Measurements from ENCODE around the gene RGL2. TPM values are rescaled to one million over a fixed set of nuclear protein-coding genes. Genes with fewer than 3 reads are reported as not detected.

Gene RGL2
- total RNA-seq, 2 donors from 2014 or later, result 98.7 to 107 TPM

DNA sequence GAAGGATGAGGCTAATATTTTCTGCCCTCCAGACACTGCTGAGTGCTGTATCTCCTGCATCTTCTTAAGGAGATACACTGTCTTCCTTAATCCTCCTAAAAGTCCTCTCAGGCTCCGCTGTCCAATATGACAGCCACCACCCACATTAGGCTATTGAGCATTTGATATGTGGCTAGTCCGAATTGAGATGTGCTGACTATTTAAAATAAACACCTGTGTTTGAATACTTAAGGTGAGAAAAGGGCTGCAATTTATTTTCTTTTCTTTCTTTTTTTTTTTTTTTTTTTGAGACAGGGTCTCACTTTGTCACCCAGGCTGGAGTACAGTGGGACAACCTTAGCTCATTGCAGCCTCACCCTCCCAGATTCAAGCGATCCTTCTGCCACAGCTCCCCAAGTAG lies 3.1 kb upstream of the RGL2 start:
- H3K9me3 ChIP-seq, result no peaks in the 10 kb centered on the region
- H3K27ac ChIP-seq, result no peak overlapping the region
- TF ChIP-seq POLR2A (IDR thresholded peaks at IDR 0.05) (no peak), POLR2AphosphoS5 (IDR thresholded peaks at IDR 0.05) (no peak)
- TF ChIP-seq, protein P1, sequence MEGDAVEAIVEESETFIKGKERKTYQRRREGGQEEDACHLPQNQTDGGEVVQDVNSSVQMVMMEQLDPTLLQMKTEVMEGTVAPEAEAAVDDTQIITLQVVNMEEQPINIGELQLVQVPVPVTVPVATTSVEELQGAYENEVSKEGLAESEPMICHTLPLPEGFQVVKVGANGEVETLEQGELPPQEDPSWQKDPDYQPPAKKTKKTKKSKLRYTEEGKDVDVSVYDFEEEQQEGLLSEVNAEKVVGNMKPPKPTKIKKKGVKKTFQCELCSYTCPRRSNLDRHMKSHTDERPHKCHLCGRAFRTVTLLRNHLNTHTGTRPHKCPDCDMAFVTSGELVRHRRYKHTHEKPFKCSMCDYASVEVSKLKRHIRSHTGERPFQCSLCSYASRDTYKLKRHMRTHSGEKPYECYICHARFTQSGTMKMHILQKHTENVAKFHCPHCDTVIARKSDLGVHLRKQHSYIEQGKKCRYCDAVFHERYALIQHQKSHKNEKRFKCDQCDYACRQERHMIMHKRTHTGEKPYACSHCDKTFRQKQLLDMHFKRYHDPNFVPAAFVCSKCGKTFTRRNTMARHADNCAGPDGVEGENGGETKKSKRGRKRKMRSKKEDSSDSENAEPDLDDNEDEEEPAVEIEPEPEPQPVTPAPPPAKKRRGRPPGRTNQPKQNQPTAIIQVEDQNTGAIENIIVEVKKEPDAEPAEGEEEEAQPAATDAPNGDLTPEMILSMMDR (IDR thresholded peaks at IDR 0.05), result no peak
- no peak for DNase-seq (ENCODE audit: low spot score)
- H3K27me3 ChIP-seq (replicated peaks; ENCODE audit: insufficient read depth), result no peaks in the 10 kb centered on the region
- 90% methylated on average over 3 of the region's 3 CpGs for WGBS
- peaks cover 3 to 4% of the 10 kb centered on the region in 2 donors for H3K36me3 ChIP-seq
- no peaks in the 10 kb centered on the region for H3K4me1 ChIP-seq (replicated peaks)
- H3K4me3 ChIP-seq, result no peak overlapping the region
- intact Hi-C loops (cut with DNase I), result no loop called here

DNA sequence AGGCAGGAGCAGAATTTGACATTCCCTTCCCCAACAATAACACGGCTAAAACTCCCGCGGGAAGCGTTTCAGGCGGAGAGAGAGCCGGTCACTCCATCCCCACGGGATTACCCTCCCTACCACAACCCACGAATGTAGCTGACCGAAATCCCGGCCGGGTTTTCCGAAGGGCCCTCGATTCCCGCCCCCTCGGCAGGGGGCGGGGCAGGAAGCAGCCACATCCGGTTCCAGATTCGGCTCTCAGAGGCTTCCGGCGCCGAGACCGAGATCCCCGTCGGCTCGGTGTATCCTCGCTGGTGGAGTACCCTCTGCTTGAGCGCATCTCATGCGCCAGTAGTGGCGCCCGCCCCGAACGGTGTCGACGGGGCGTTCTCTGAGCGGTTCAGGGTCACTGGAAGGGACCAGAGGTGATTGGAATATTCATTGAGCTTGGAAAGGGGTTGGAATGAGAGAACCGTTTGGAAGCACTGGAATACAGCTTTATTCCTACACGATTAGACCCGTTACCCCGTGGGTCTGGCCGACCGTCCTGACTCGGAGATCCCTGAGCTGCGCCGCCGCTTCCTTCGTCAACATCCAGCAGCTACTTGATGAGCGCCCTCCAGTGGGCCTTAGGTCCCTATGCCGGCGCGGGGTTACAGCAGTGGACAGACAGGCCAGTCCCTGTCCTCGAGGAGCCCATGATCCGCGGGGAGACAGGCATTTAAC lies 649 bp upstream of the RGL2 start:
- peak overlapping the region; percentile 64 to 70 for H3K4me3 ChIP-seq
- WGBS, result 0% methylated on average over 54 of the region's 54 CpGs
- H3K4me1 ChIP-seq (replicated peaks), result peaks cover 2% of the 10 kb centered on the region
- no peaks in the 10 kb centered on the region for H3K27me3 ChIP-seq (replicated peaks; ENCODE audit: insufficient read depth)
- DNase-seq (ENCODE audit: low spot score), result peak; percentile 88
- intact Hi-C loops (cut with DNase I), result loop anchor here (2.0 kb wide), 1 partner anchor 27 kb away; the partner anchor contains the start of gene RPS18
- TF ChIP-seq, protein P1 (IDR thresholded peaks at IDR 0.05), result peak; percentile 40 to 78 (median 76)
- TF ChIP-seq POLR2A (IDR thresholded peaks at IDR 0.05) (peak; percentile 51), POLR2AphosphoS5 (IDR thresholded peaks at IDR 0.05) (peak; percentile 92)
- no peaks in the 10 kb centered on the region for H3K9me3 ChIP-seq
- peak overlapping the region; percentile 95 to 96 for H3K27ac ChIP-seq
- peaks cover 0 to 3% of the 10 kb centered on the region in 2 donors for H3K36me3 ChIP-seq

DNA sequence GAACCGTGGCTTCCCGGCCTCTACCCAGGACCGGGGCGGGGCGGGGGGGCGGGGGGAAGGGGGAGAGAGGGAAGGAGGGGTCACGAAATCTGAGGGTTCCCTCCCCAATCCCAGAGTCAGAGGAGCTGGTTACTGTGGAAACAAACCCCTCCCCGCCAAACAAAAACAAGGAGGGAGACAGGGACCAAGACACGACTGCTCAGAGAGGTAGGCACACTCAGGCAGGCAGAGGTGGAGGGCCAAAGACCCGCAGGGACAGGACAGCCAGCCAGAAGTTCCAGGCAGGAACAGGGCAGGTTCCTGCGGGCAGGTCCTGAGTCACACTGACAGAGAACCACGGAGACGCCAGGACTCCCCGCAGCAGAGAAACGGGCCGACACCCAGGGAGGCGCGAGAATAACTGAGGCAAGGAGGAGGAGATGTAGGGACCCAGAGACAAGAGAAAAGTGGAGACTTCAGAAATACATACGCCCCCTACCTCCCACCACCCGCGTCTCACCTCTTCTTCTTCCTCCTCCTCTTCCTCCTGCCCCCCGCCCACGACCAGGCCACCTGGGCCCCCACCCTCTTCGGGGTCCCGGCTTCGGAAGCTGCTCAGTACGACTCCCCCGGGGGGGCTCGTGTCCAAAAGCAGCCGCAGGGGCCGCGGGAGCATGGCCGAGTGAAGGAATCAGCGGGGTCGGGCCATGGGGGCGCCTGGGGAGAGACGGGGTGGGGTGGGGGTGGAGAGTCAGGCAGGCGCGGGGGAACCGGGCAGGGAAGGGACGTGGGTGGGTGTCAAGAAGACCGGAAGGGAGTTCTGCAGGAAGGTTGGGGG lies 578 bp downstream of the RGL2 start:
- peak overlapping the region; percentile 64 to 70 for H3K4me3 ChIP-seq
- no peaks in the 10 kb centered on the region for H3K9me3 ChIP-seq
- TF ChIP-seq POLR2A (IDR thresholded peaks at IDR 0.05) (peak; percentile 82), POLR2AphosphoS5 (IDR thresholded peaks at IDR 0.05) (no peak)
- TF ChIP-seq, protein P1 (IDR thresholded peaks at IDR 0.05), result peak in 1 of 4 experiments; percentile 12
- no peaks in the 10 kb centered on the region for H3K27me3 ChIP-seq (replicated peaks; ENCODE audit: insufficient read depth)
- 1% methylated on average over 37 of the region's 42 CpGs for WGBS
- DNase-seq (ENCODE audit: low spot score), result peak; percentile 84
- intact Hi-C loops (cut with DNase I), result loop anchor here (2.0 kb wide), 1 partner anchor 25 kb away; the partner anchor contains the start of gene RPS18
- peak overlapping the region; percentile 95 to 96 for H3K27ac ChIP-seq
- peaks cover 0 to 3% of the 10 kb centered on the region in 2 donors for H3K36me3 ChIP-seq
- H3K4me1 ChIP-seq (replicated peaks), result peaks cover 4% of the 10 kb centered on the region

DNA sequence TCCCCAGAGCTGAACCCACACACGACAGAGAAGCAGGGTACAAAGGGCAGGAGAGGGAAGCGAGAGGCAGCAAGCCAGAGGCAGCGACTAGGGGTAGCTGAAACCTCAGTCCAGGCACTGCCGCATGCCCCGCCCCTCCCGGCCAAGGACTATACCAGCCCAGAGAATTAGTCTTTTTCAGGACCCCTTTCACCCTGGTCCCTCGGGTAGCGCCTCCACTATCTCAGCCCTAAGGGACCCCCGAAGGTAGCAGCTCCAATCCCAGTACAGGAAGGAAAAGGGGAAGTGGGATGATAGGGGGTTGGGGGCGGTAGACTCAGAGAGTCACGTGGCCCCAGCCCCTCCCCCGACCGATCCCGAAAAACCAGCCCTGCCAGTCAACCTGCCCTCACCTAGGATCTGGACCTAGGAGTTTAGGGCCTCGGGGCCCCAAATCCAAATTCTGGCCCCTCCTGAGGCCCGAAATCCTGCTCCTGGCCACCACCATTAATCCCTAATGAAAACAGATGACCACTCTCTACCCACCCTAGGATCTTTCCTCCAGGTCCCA lies 1.3 kb downstream of the RGL2 start:
- Histone ChIP-seq H3K4me3 (peak overlapping the region; percentile 64 to 70), H3K27ac (peak overlapping the region; percentile 95 to 96), H3K9me3 (no peaks in the 10 kb centered on the region), H3K4me1 (replicated peaks) (peaks cover 4% of the 10 kb centered on the region), H3K27me3 (replicated peaks; ENCODE audit: insufficient read depth) (no peaks in the 10 kb centered on the region), H3K36me3 (peaks cover 0 to 3% of the 10 kb centered on the region in 2 donors)
- TF ChIP-seq, protein P1 (IDR thresholded peaks at IDR 0.05), result peak in 2 of 4 experiments; percentile 13 to 19
- TF ChIP-seq POLR2A (IDR thresholded peaks at IDR 0.05), result peak; percentile 13
- TF ChIP-seq POLR2AphosphoS5 (IDR thresholded peaks at IDR 0.05), result no peak
- WGBS, result 8% methylated on average over 16 of the region's 16 CpGs
- peak; percentile 83 for DNase-seq (ENCODE audit: low spot score)
- intact Hi-C loops (cut with DNase I), result no loop called here
